GM19452 (cell line): ENCODE measurements around the gene PTK6.
"Not testable (repeated sequence)": the region's sequence is repeated elsewhere in the genome, so short reads cannot be mapped to it uniquely, and the experiment has no call there.

Experiments
- ATAC-seq: cut with Tn5 transposase; IDR thresholded peaks from one replicate; pipeline ENCODE4 v1.9.1; 2021; ENCODE audit not compliant: unreplicated experiment

Gene PTK6

GRCh38 chr20:63536997-63537524 is at the start of gene PTK6:
Gene PTK6 (minus strand): TSS chr20:63537376. CDS start chr20:63537314, 62 bp downstream.
- ATAC-seq = peak; percentile 7

- ATAC-seq = no peak
These were observed 49.6 kb upstream of the PTK6 start for GRCh38 chr20:63586797-63587196.

DNA sequence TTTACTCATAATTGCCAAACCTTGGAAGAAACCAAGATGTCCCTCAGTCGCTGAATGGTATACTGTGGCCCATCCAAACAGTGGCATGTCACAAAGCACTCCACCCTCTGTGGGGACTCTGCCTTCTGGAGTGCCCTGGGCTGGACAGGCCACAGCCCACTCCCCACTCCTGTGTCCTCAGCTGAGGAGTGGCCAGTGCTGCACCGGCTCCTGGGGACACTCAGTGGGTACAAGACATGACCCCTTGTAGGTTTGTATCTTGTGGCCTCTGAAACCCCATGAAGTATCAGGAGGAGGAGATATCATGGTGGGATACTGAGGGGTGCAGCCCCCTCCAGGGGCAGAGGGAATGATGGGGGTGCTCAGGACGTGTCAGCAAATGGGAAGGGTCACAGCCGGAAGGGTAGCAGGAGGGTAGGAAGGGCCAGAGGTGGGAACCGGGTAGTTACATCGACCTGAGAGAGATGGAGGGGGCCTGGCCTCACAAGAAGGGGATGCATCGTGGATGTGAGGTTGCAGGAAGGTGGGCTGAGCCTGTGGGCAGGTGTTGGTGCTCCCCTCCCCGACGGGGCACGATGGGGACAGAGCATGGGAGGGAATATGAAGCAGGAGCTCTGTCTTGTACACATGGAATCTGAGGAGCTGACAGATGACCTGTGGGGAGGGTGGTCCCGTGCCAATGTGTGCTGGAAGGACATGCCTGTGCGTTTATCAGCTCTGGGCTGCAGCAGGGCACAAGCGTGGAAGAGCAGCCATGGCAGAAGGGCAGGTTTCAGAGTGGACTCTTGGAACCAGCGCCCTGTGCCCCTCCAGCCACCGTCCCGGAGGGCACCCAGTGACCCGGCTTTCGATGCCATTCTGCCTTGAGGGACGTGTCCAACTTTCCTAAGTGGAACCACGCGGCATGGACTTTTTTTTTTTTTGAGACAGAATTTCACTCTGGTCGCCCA is 48.7 kb upstream of the PTK6 start:
- ATAC-seq = no peak

DNA sequence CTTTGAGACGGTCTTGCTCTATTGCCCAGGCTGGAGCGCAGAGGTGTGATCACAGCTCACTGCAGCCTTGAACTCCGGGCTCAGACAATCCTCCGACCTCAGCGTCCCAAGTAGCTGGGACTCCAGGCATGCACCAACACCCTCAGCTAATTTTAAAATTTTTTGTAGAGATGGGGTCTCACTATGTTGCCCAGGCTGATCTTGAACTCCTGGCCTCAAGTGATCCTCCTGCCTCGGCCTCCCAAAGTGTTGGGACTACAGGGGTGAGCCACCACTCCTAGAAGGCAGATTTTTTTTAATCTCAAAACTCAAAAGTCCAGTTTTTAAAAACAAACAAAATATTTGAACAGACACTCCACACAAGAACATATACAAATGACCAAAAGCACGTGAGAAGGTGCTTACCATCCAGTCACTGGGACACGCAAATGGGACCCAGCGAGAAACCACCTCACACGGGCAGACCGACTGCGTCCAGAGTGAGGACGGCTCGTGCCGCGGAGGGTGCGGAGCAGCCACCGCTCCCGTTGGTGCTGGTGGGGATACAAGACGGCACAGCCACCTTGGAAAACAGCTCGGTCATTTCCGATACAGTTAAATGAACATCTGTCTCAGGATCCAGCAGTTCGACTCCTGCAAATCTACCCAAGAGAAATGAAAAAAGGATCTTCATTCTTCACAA is 45.3 kb upstream of the PTK6 start:
- ATAC-seq = no peak

- ATAC-seq = no peak
These were observed 43.8 kb upstream of the PTK6 start for GRCh38 chr20:63580796-63581461.

DNA sequence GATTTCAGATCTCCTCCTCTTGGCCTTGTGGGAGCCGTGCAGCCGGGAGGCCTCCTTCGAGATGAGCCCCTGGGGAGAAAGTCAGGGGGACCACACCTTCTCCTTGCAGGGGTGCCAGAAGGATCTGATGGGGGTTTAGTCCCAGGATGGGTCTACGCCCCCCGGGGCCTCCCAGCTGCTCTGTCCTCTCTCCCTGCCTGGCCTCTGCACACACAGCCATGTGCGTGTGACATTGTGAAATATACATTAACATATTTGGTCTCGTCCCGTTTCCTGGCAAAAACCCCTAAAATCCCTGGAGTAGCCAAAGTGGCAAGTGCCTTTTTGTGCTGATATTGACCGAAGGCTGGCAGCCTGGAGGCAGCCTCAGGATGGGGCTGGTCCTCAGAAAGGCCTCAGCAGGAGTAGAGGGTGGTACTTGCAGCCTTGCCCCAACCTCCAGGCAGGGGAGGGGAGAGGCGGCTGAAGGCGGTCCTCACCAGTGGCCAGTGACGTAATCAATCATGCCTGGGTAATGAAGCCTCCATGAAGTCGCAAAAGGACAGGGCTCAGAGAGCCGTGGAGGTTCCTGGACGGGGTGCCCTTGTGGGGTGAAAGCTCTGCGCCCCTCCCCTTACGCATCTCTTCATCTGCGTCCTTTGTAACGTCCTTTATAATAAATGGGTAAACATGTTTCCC is 42.0 kb upstream of the PTK6 start:
- ATAC-seq = no peak

- no peak for ATAC-seq
These were observed 41.2 kb upstream of the PTK6 start for GRCh38 chr20:63578224-63579016.

GRCh38 chr20:63577317-63577894 is 40.2 kb upstream of the PTK6 start:
- no peak for ATAC-seq

DNA sequence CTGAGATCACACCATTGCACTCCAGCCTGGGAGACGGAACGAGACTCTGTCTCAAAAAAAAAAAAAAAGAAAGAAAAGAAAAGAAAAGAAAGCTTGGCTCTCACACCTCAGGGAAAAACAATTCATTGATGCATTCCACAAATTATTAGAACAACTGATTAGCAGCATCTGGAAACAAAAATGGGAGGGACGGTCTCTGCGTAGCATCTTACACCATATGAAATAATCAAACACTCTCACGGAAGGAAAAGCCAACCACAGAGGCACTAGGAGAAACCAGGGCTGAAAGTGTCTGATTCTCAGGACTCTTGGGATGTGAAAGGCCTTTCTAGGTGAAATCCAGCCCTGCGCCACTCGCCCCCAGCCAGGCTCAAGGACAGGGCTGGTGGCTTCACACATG is 39.1 kb upstream of the PTK6 start:
- ATAC-seq = no peak

GRCh38 chr20:63574829-63575743 is 37.9 kb upstream of the PTK6 start:
- no peak for ATAC-seq

- peak; percentile 64 for ATAC-seq
These were observed 37.1 kb upstream of the PTK6 start, which contains the start of gene HELZ2 for GRCh38 chr20:63574156-63574828. Gene HELZ2 (minus strand): TSS chr20:63574239. CDS start chr20:63572385, 1,854 bp downstream.

- ATAC-seq = no peak
These were observed 36.5 kb upstream of the PTK6 start for GRCh38 chr20:63573647-63574131.

- no peak for ATAC-seq
These were observed 35.8 kb upstream of the PTK6 start for GRCh38 chr20:63572788-63573646.

- ATAC-seq = no peak
These were observed 35.1 kb upstream of the PTK6 start for GRCh38 chr20:63572071-63572787.

- ATAC-seq = not testable (repeated sequence)
These were observed 33.9 kb upstream of the PTK6 start for GRCh38 chr20:63571087-63571478.
